Measurements from ENCODE around the gene CCNC.

GRCh38 chr6:99589907-99590493 lies 21.5 kb upstream of the CCNC start:
- no peak for TF ChIP-seq CTCF (tag by site-specific recombination; IDR thresholded peaks at IDR 0.05)
- TF ChIP-seq ZNF704 (tag by site-specific recombination; IDR thresholded peaks at IDR 0.05) = no peak
- no peak for TF ChIP-seq GLIS2 (tag by site-specific recombination; IDR thresholded peaks at IDR 0.05)
- TF ChIP-seq ZNF530 (tag by site-specific recombination; IDR thresholded peaks at IDR 0.05; ENCODE audit: low read depth) = no peak
- TF ChIP-seq ZNF248 (tag by site-specific recombination; IDR thresholded peaks at IDR 0.05) = no peak
- TF ChIP-seq, protein P1, sequence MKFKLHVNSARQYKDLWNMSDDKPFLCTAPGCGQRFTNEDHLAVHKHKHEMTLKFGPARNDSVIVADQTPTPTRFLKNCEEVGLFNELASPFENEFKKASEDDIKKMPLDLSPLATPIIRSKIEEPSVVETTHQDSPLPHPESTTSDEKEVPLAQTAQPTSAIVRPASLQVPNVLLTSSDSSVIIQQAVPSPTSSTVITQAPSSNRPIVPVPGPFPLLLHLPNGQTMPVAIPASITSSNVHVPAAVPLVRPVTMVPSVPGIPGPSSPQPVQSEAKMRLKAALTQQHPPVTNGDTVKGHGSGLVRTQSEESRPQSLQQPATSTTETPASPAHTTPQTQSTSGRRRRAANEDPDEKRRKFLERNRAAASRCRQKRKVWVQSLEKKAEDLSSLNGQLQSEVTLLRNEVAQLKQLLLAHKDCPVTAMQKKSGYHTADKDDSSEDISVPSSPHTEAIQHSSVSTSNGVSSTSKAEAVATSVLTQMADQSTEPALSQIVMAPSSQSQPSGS (tag by site-specific recombination; IDR thresholded peaks at IDR 0.05; ENCODE audit: low read depth) = no peak

Data from HEK293 (cell line).